ENCODE measurements around the gene RIMKLA. TPM values are rescaled to one million over a fixed set of nuclear protein-coding genes. Genes with fewer than 3 reads are reported as not detected.

Gene RIMKLA
- total and polyA plus RNA-seq, 2 experiments from 2014 or later, result 4.1 to 6.6 TPM

DNA sequence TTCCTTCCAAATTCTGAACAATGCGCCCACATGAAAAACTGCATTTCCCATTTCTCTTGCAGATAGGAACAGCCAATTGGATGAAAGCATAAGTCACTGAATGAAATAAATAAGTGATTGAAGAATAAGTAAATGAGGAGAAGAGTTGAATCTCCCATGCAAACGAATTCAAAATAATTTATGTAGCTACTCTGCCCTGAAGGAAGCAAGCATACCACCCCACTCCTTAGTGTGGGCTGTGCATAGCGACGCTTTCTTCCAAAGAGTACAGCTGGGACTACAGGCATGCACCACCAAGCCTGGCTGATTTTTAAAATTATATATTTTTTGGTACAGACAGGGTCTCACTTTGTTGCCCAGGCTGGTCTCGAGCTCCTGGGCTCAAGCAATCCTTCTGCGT is 16.5 kb upstream of the RIMKLA start:
- H3K4me1 Mint-ChIP-seq, result peaks cover 4% of the 10 kb centered on the region; the same call in 2 of the 3 replicates
- no peaks in the 10 kb centered on the region for H3K36me3 Mint-ChIP-seq (ENCODE audit: low read depth)
- no peaks in the 10 kb centered on the region for H3K9me3 Mint-ChIP-seq
- Histone ChIP-seq H3K4me2 (no peak overlapping the region), H3F3A (replicated peaks; ENCODE audit: low read depth) (no peaks in the 10 kb centered on the region), H3K4me3 (no peak overlapping the region), H3K36me3 (ENCODE audit: insufficient read depth) (no peaks in the 10 kb centered on the region), H3K27me3 (ENCODE audit: insufficient read depth) (no peaks in the 10 kb centered on the region), H2AFZ (no peak overlapping the region; the same call in 1 of the 2 replicates), H3K9me2 (ENCODE audit: insufficient read depth) (peaks cover 3% of the 10 kb centered on the region; the same call in 1 of the 2 replicates), H3K27ac (ENCODE audit: low read depth) (no peak overlapping the region), H3K4me1 (ENCODE audit: insufficient read depth) (no peaks in the 10 kb centered on the region), H4K20me1 (replicated peaks; ENCODE audit: insufficient read depth) (no peaks in the 10 kb centered on the region), H3K79me2 (replicated peaks; ENCODE audit: insufficient read depth) (no peaks in the 10 kb centered on the region)
- no peak overlapping the region for H3K27ac Mint-ChIP-seq
- no peak for ATAC-seq
- H3K4me3 Mint-ChIP-seq, result no peak overlapping the region
- no peak for DNase-seq (ENCODE audit: low spot score)
- H3K27me3 Mint-ChIP-seq (ENCODE audit: insufficient read depth, low read depth, poor library complexity), result peaks cover 7% of the 10 kb centered on the region
- no peak for TF ChIP-seq CTCF (conservative IDR thresholded peaks at IDR 0.05; ENCODE audit: low read depth in 2 of 2)
- no peak for TF ChIP-seq POLR2AphosphoS5 (IDR thresholded peaks at IDR 0.05; ENCODE audit: low read depth)
- TF ChIP-seq NANOG (IDR thresholded peaks at IDR 0.05; ENCODE audit: borderline replicate concordance), result no peak
- no peak for TF ChIP-seq ZNF331 (CRISPR knock-in tag; IDR thresholded peaks at IDR 0.05; ENCODE audit: low read depth)
- TF ChIP-seq STAT1 (IDR thresholded peaks at IDR 0.05; ENCODE audit: unreplicated experiment), result no peak
- TF ChIP-seq JUNB (IDR thresholded peaks at IDR 0.05; ENCODE audit: unreplicated experiment), result no peak
- no peak for TF ChIP-seq ZNF462 (CRISPR knock-in tag; IDR thresholded peaks at IDR 0.05)
- TF ChIP-seq EZH2 (IDR thresholded peaks at IDR 0.05; ENCODE audit: low read depth, unreplicated experiment), result no peak

Measured in GM23338 (cell line).